GM23248 (cell line): ENCODE results near the gene CCDC102A. TPM values are rescaled to one million over a fixed set of nuclear protein-coding genes. Genes with fewer than 3 reads are reported as not detected.

Experiments
- DNase-seq: peaks from one replicate; pipeline ENCODE4 v3.0.0-alpha.2; 2015
- H2AFZ ChIP-seq: fragments of 200-600 bp; sonication (generic); 2 replicates; pipeline ENCODE4 v1.6.1; 2016; ENCODE audit warnings: antibody characterized with exemption
- H3F3A ChIP-seq: fragments of 200-600 bp; sonication (generic); 2 replicates; pipeline ENCODE4 v1.6.1; 2016; ENCODE audit warnings: mild to moderate bottlenecking, antibody characterized with exemption, mixed run types; ENCODE audit not compliant: insufficient read depth
- H3K27ac ChIP-seq: fragments of 200-600 bp; sonication (generic); 2 replicates; pipeline ENCODE4 v1.5.1; 2016; ENCODE audit warnings: mild to moderate bottlenecking
- H3K27me3 ChIP-seq: fragments of 200-600 bp; sonication (generic); replicated peaks from 2 replicates; pipeline ENCODE4 v1.6.1; 2016; ENCODE audit warnings: mild to moderate bottlenecking; ENCODE audit not compliant: insufficient read depth
- H3K36me3 ChIP-seq: fragments of 200-600 bp; sonication (generic); 2 replicates; pipeline ENCODE4 v1.6.1; 2016; ENCODE audit warnings: low read depth, mild to moderate bottlenecking
- H3K4me1 ChIP-seq: fragments of 200-600 bp; sonication (generic); 2 replicates; pipeline ENCODE4 v1.6.1; 2016; ENCODE audit warnings: mild to moderate bottlenecking; ENCODE audit not compliant: insufficient read depth
- H3K4me2 ChIP-seq: fragments of 200-600 bp; sonication (generic); one replicate; pipeline ENCODE4 v1.6.1; 2016; ENCODE audit warnings: mild to moderate bottlenecking; ENCODE audit not compliant: unreplicated experiment
- H3K4me3 ChIP-seq: fragments of 200-600 bp; sonication (generic); 2 replicates; pipeline ENCODE4 v1.5.1; 2016; ENCODE audit warnings: mild to moderate bottlenecking
- H3K79me2 ChIP-seq: fragments of 200-600 bp; sonication (generic); 2 replicates; pipeline ENCODE4 v1.6.1; 2016; ENCODE audit warnings: mild to moderate bottlenecking; ENCODE audit not compliant: insufficient read depth
- H3K9ac ChIP-seq: fragments of 200-600 bp; sonication (generic); 2 replicates; pipeline ENCODE4 v1.6.1; 2016; ENCODE audit warnings: mild to moderate bottlenecking
- H3K9me2 ChIP-seq: fragments of 200-600 bp; sonication (generic); 2 replicates; pipeline ENCODE4 v1.6.1; 2016; ENCODE audit warnings: mixed run types, mild to moderate bottlenecking, moderate library complexity; ENCODE audit not compliant: insufficient read depth
- H3K9me3 ChIP-seq: fragments of 200-600 bp; sonication (generic); one replicate; pipeline ENCODE4 v1.6.1; 2017; ENCODE audit warnings: low read depth
- H4K20me1 ChIP-seq: fragments of 200-600 bp; sonication (generic); 2 replicates; pipeline ENCODE4 v1.6.0; 2016; ENCODE audit not compliant: insufficient read depth
- EZH2 ChIP-seq: fragments of 200-600 bp; sonication (generic); IDR thresholded peaks from 2 replicates; pipeline ENCODE4 v1.6.1; 2018; ENCODE audit warnings: antibody characterized with exemption, mild to moderate bottlenecking; ENCODE audit not compliant: insufficient read depth, poor library complexity, severe bottlenecking
- EZH2phosphoT487 ChIP-seq: fragments of 200-600 bp; sonication (generic); IDR thresholded peaks from 2 replicates; pipeline ENCODE4 v1.6.1; 2018; ENCODE audit warnings: antibody characterized with exemption, moderate library complexity, mild to moderate bottlenecking, low read depth; ENCODE audit not compliant: insufficient read depth
- WGBS, 2 experiments: methylation state at CpG; one replicate each; pipeline ENCODE4 v1.1.6; 2015 to 2017; ENCODE audit warnings: low lambda C conversion rate in 2 of 2, low coverage in 1 of 2; ENCODE audit errors: missing lambda C conversion rate in 2 of 2; 5-methylcytosine and 5-hydroxymethylcytosine counted together
- in situ Hi-C: fragments of 300-500 bp; cut with MboI; formaldehyde crosslinking; loops from 2 replicates; pipeline ENCODE4 v1.15.0; 2020
- polyA plus RNA-seq: library from polyadenylated mRNA; unstranded; fragments of >200 nt; fragmentation: Nextera tagmentation; extraction: Ambion mirVana; gene quantifications from 2 replicates; pipeline ENCODE4 v1.2.1, GENCODE V29; 2016
- total RNA-seq: library from RNA; depleted of rRNA; stranded (reverse); fragments of >200 nt; shearing (Covaris generic); gene quantifications from 2 replicates; pipeline ENCODE4 v1.2.3, GENCODE V29; 2014

CCDC102A gene
- total and polyA plus RNA-seq, 2 experiments from 2014 or later = 3.9 to 17.7 TPM

GRCh38 chr16:57530104-57530521 lies 6.3 kb downstream of the CCDC102A start:
- 53 to 62% methylated on average over 7 of the region's 7 CpGs for WGBS, 2 experiments
- Histone ChIP-seq H3K9me2 (no peaks in the 10 kb centered on the region), H3K36me3 (no peaks in the 10 kb centered on the region), H3K4me2 (no peak overlapping the region), H3K27ac (no peak overlapping the region), H3K4me3 (no peak overlapping the region), H3K79me2 (peaks cover 4% of the 10 kb centered on the region; the same call in 1 of the 2 replicates), H3F3A (no peaks in the 10 kb centered on the region), H3K27me3 (no peaks in the 10 kb centered on the region), H3K9ac (no peak overlapping the region), H4K20me1 (no peaks in the 10 kb centered on the region), H3K9me3 (no peaks in the 10 kb centered on the region), H3K4me1 (peaks cover 9% of the 10 kb centered on the region), H2AFZ (no peak overlapping the region; the same call in 1 of the 2 replicates)
- TF ChIP-seq EZH2phosphoT487 (no peak), EZH2 (no peak)
- in situ Hi-C loops = no loop called here
- DNase-seq = peak; percentile 62

DNA sequence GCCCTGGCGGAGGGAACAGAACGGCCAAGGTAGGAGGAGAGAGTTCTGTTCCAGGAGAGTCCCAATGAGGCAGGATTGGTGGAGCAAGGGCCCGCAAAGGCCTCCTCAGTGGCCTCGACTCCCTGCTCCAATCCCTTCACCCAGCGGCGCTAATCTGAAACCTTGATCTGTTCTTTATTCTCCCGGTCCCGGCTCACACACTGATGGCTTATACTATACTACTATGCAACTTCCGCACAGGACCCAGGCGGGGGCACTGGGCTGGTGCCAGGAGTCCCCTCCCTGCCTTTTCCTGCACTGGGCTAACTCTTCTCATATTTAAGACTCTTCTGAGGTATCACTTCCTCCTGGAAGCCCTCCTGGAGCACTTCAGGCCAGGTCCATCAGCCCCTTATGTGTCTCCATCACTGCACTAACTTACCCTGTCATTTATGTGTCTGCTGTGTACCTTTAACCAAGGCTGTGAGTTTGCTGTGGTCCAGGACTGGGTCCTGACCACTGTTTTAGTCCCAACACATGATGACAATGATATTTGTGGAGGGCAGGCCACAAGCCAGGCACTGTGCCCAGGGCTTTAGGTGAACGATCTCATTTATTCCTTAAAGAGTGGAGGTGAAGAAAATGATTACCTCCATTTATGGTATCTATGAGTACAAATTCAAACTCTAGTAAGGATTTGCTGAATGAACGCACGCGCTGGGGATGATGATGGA lies 6.8 kb downstream of the CCDC102A start:
- TF ChIP-seq EZH2 (no peak), EZH2phosphoT487 (no peak)
- WGBS, 2 experiments = 92 to 93% methylated on average over 14 of the region's 14 CpGs
- H3K79me2 ChIP-seq = peaks cover 3% of the 10 kb centered on the region; the same call in 1 of the 2 replicates
- no peak overlapping the region for H2AFZ ChIP-seq
- DNase-seq = no peak
- no peak overlapping the region for H3K9ac ChIP-seq
- H3F3A ChIP-seq = no peaks in the 10 kb centered on the region
- no peaks in the 10 kb centered on the region for H3K9me2 ChIP-seq
- H3K36me3 ChIP-seq = no peaks in the 10 kb centered on the region
- in situ Hi-C loops = no loop called here
- no peak overlapping the region for H3K4me3 ChIP-seq
- no peaks in the 10 kb centered on the region for H3K9me3 ChIP-seq
- H3K27me3 ChIP-seq = no peaks in the 10 kb centered on the region
- no peak overlapping the region for H3K4me2 ChIP-seq
- H3K27ac ChIP-seq = no peak overlapping the region
- no peaks in the 10 kb centered on the region for H4K20me1 ChIP-seq
- peaks cover 9% of the 10 kb centered on the region for H3K4me1 ChIP-seq

DNA sequence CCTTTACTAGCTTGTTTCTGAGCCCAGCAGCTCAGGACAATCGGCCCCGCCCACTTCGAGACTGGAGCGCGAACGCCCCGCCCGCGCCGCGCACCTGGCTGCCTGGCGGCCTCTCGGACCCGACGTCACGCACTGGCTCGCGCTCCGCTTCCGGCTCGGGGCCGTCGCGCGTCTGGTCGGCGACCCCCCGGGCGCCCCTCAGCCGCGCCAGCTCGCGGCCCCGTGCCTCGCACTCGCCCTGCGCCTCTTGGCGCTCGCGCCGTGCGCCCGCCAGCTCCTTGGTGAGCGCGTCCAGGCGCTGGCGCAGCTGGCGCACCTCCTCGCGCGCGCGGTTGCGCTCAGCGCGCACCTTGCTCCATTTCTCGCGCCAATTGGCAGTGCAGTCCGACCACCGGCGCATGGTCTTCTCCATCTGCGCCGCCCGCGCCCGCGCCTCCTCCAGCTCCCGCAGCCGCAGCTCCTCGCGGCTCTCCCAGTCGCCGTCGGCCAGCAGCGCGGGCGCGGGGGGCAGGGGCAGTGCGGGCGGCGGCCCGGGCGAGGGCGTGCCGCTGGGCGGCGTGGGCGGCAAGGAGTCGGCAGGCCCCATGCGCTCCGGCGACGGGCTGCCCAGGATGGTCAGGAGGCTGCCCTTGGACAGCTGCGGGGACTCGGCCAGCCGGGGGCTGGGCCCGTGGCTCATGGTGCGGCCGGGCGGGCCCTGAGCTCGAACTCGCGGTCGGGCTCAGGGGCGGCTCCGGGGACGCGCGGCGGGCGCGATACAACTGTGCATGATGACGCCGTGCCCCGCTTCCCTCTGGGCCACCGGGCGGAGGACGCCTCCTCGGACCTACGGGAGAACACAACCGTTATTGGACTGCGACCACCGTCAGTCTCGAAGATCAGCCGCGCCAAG lies 7.6 kb downstream of the CCDC102A start:
- WGBS, 2 experiments = 89 to 94% methylated on average over 93 to 126 of the region's 126 CpGs

DNA sequence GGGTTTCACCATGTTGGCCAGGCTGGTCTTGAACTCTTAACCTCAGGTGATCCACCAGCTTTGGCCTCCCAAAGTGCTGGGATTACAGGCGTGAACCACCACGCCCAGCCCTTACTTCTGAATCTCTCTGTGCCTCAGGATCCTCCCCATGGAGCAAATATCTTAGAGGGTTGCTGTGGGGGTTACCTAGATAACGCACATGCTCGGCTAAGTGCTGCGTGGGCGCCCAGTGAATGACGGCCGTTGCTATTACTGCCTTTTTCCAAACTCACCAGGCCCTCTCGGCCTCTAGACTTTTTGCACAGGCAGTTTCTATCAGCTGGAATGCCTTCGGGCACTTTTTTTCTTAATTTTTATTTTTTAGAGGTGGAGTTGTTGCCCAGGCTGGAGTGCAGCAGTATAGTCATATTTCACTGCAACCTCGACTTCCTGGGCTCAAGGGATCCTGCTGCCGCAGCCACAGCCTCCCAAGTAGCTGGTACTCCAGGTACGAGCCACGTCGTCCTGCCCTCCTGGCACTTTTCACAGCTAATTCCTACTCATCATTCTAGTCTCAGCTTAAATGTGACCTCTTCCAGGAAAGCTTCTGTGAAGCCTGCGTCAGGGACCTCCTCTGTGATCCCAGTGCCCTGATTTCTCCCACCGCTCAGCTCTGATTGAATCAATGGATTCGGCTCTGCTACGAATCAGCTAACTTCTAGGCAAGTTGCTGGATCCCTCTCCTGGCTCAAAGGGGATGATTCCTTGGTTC lies 8.6 kb downstream of the CCDC102A start:
- no peak overlapping the region for H3K4me2 ChIP-seq
- no peaks in the 10 kb centered on the region for H3F3A ChIP-seq
- H3K9me2 ChIP-seq = no peaks in the 10 kb centered on the region
- no peak for DNase-seq
- in situ Hi-C loops = no loop called here
- H3K9ac ChIP-seq = no peak overlapping the region
- no peaks in the 10 kb centered on the region for H3K79me2 ChIP-seq
- no peak overlapping the region for H3K4me3 ChIP-seq
- no peaks in the 10 kb centered on the region for H3K36me3 ChIP-seq
- no peak overlapping the region for H2AFZ ChIP-seq
- no peak overlapping the region for H3K27ac ChIP-seq
- TF ChIP-seq EZH2 = no peak
- TF ChIP-seq EZH2phosphoT487 = no peak
- no peaks in the 10 kb centered on the region for H4K20me1 ChIP-seq
- 92 to 93% methylated on average over 19 of the region's 19 CpGs for WGBS, 2 experiments
- H3K27me3 ChIP-seq = no peaks in the 10 kb centered on the region
- H3K4me1 ChIP-seq = peaks cover 7% of the 10 kb centered on the region
- no peaks in the 10 kb centered on the region for H3K9me3 ChIP-seq

More for the DNA sequence above, 7.6 kb downstream of the CCDC102A start:
- in situ Hi-C loops = no loop called here
- no peaks in the 10 kb centered on the region for H3K36me3 ChIP-seq
- H3F3A ChIP-seq = no peaks in the 10 kb centered on the region
- no peak overlapping the region for H2AFZ ChIP-seq
- H3K27ac ChIP-seq = no peak overlapping the region
- H3K4me1 ChIP-seq = peaks cover 9% of the 10 kb centered on the region
- no peaks in the 10 kb centered on the region for H3K27me3 ChIP-seq
- no peaks in the 10 kb centered on the region for H4K20me1 ChIP-seq
- H3K4me3 ChIP-seq = no peak overlapping the region
- no peaks in the 10 kb centered on the region for H3K79me2 ChIP-seq
- DNase-seq = no peak
- H3K9ac ChIP-seq = no peak overlapping the region
- H3K4me2 ChIP-seq = no peak overlapping the region
- no peaks in the 10 kb centered on the region for H3K9me3 ChIP-seq
- TF ChIP-seq EZH2 = no peak
- TF ChIP-seq EZH2phosphoT487 = no peak
- no peaks in the 10 kb centered on the region for H3K9me2 ChIP-seq
